GDM1 (cell line): ENCODE results near the gene PDCD7.
"Not testable (repeated sequence)": the region's sequence is repeated elsewhere in the genome, so short reads cannot be mapped to it uniquely, and the experiment has no call there.

Source experiments
- DNase-seq: peaks from one replicate; lab custom pipeline; 2025; lab: John Stamatoyannopoulos, UW

Gene PDCD7, protein sequence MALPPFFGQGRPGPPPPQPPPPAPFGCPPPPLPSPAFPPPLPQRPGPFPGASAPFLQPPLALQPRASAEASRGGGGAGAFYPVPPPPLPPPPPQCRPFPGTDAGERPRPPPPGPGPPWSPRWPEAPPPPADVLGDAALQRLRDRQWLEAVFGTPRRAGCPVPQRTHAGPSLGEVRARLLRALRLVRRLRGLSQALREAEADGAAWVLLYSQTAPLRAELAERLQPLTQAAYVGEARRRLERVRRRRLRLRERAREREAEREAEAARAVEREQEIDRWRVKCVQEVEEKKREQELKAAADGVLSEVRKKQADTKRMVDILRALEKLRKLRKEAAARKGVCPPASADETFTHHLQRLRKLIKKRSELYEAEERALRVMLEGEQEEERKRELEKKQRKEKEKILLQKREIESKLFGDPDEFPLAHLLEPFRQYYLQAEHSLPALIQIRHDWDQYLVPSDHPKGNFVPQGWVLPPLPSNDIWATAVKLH

DNA sequence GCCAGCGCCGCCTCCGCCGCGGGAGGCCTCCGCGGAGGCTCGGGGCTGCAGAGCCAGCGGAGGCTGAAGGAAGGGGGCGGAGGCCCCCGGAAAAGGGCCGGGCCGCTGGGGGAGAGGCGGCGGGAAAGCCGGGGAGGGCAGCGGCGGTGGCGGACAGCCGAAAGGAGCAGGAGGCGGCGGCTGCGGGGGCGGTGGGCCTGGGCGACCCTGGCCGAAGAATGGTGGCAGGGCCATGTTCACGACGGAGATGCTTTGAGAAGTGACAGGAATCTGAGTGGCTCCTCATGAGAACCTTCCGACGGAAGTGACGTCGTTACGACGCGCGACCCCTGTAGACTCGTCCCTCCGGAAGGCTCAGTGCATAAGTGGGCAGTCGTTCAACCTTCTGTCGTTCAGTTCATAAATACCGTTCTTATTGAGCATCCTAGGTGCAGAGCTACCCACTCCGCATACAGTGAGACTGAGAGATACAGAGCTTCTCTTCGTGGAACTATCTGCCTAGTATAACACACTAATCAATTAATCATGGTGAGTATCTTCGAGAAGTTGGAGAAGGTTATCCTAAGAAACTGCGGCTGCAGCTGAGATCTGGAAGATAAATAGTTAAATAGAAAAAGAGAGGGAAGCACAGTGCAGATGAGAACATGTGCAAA is at the start of gene PDCD7:
TSS of gene PDCD7 (minus strand) at position 261 of the 653 bp plus-strand sequence. CDS start at position 234, 27 bp downstream.
- peak; percentile 84 for DNase-seq

DNA sequence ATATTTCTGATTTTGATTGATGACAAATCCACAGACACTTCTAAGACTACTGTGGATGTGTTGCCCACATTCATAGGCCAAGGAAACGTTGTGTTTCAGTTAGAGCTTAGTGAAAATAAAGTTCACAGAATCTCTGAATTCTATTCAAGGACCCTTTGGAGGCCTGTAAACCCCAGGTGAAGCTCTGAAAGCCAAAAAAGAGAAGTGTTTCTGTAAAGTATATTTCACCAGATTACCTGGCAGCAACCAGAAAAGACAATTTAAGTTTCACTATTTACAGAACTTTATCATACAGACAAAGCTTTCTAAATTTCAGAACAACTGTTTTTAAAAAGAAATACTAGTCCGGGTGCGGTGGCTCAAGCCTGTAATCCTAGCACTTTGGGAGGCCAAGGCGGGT is 48.9 kb upstream of the PDCD7 start:
- DNase-seq, result no peak

DNA sequence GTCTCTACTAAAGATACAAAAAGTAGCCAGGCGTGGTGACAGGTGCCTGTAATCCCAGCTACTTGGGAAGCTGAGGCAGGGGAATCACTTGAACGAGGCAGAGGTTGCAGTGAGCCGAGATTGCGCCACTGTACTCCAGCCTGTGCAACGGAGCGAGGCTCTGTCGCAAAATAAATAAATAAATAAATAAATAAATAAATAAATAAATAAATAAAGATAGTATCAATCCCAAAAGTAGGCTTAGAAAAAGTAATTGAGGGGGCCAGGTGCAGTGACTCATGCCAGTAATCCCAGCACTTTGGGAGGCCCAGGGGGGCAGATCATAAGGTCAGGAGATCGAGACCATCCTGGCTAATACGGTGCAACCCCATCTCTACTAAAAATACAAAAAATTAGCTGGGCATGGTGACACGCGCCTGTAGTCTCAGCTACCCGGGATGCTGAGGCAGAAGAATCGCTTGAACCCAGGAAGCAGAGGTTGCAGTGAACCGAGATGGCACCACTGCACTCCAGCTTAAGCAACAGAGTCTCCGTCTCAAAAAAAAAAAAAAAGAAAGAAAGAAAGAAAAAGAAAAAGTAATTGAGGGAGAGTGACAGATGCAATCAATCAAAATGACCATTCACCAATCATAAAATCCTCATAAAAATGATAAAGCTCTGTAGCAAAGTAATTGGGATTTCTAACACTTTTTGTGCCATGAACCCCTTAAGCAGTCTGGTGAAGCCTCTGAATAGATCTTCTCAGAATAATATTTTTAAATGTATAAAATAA is 48.2 kb upstream of the PDCD7 start:
- DNase-seq, result not testable (repeated sequence)

DNA sequence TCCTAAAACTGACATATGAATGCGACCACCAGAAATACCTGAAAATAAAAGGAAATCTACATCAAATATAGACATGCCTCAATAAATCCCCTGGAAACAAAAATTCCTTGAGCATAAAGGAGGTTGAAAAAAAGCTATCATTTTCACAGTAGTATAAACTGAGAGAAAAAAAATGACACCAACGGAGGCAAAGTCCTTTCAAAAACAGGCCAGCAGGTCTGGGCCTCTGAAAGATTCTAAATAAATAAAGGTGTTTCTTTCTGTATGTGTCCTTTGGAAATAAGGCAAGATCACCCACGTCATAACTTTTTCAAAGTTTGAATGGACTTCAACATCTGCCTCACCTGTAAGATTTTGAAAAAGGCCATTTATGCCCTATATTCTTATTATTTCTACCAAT is 46.6 kb upstream of the PDCD7 start:
- DNase-seq, result no peak

DNA sequence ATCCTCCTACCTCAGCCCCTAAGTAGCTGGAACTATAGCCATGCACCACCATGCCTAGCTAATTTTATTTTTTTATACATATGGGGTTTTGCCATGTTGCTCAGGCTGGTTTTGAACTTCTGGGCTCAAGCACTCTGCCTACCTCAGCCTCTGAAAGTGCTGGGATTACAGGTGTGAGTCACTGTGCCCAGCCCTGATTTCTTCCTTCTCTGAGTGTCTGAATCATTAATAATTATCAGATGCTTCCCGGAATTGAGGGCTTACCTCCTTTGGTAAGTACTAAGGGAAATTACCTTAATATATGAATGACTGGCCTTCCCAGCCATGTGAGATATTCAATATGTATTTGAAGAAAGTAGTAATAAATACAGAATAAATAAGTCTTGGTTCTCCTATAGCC is 44.3 kb upstream of the PDCD7 start:
- DNase-seq, result no peak

DNA sequence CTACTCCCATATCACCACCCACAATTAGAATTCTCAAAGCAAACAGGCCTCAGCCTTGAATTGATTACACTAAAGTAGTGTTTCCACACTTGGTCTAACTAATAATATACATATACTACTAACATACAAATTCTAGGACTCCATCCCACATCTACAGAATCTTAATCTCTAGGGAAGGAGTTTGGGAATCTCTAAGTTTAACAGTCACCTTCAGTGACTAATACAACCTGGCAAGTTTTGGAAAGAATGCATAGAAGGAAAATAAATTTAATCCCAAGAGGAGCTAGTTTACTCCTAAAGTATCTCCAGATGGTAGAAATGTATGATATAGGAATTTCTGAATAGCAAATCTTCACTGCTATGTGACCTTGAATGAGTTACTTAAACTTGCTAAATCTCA is 42.4 kb upstream of the PDCD7 start:
- DNase-seq, result no peak

DNA sequence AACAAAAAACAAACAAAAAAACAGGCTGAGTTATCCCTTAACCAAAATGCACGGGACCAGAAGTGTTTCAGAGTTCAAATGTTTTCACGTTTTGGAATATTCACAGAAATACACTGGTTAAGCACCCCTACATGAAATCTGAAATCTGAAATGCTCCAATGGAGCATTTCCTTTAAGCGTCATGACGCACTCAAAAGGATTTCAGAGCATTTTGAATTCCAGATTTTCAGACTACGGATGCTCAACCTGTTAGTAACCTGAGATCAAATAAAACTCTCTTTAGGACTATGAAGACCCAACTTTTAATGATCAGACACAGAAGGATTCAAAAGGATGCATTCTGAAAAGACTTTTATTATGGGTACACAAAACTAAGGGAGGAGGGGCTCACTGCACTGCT is 41.9 kb upstream of the PDCD7 start:
- no peak for DNase-seq

DNA sequence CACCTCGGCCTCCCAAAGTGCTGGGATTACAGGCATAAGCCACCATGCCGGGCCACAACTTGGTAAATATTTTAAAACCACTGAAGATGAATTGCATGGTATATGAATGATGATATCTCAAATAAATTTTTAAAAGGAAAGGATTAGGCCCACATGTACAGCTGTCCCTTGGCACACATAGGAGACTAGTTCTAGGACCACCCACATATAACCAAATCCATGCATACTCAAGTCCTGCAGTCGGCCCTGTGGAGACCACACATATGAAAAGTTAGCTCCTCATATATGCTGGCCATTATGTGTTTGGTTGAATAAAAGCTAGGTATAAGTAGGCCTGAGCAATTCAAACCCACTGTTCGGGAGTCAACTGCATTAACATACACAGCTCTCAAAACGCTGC is 40.9 kb upstream of the PDCD7 start:
- DNase-seq, result no peak

DNA sequence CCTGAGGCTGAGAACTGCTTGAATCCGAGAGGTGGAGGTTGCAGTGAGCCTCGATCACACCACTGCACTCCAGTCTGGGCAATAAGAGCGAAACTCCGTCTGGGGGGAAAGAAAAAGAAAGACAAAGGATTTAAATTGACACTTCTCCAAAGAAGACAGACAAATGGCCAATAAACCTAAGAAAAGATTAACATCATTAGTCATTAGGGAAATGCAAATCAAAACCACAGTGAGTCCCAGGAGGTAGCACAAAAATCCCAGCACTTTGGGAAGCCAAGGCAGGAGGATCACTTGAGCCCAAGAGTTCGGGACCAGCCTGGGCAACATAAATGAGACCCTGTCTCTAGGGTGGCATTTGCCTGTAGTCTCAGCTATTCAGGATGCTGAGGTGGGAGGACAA is 38.9 kb upstream of the PDCD7 start:
- DNase-seq, result no peak

DNA sequence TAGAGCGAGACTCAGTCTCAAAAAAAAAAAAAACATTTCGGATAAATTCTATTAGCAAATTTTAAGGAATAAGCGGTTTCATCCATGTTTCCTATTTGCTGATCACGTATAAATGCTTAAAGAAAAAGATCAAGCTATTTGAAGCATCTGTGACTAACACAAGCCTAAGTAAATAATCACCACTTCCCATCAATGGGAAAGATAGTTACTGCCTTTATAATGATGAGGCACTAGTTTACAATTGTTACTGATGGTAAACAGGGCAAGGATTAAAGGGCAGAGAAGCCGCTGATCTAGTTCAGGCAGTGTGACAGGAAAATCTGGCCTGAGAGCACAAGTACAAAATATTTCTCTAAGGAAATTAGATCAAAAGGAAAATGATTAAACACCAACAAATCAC is 37.8 kb upstream of the PDCD7 start:
- no peak for DNase-seq

DNA sequence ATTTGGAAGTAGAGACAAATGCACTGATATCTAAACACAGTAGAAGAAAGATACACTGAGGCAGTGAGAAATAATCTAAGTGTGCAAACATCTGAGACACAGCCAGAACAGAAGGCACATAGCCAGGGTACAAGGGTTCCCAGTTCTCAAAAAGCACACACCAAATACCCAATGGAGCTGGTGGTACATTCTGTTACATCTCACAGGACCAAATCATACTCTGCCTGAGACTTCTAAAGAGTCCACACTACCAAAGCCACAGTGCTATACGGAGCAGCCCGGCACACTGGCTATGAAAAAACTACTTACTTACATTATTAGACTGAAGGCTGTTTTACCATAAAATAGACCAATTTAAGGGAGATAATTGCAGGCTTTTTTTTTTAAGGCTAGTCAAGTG is 32.3 kb upstream of the PDCD7 start:
- DNase-seq, result no peak

DNA sequence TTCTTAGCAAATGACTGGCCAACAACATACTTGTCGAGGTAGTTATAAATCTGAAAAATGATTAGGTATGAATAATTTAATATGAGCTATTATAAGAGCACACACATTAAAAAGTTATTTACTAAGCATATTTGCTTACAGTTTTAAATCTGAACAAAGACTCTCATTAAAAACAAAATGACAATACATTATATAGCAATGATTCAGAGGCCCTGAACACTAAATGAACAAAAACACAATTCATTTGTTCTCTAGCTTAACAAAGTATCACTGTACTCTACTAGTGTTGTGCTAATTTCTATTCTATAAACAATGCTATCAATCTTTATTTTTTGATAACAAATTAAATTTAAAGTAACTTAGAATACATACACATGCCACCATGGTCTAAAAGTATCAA is 30.5 kb upstream of the PDCD7 start:
- no peak for DNase-seq

DNA sequence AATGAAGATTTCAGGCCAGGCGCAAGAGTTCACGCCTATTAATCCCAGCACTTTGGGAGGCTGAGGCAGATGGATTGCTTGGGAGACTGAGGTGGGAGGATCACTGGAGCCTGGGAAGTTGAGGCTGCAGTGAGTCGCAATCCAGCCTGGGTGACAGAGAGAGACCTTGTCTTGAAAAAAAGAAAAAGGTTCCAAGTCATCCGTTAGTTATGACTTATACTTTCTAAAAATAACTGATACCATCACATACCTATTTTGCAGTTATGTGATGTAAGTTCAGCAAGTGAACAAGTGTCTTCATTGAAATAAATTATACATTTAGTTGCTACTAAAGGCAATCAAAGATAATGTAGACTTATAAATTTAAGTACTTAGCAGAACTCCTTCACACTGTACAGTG is 29.4 kb upstream of the PDCD7 start:
- no peak for DNase-seq

DNA sequence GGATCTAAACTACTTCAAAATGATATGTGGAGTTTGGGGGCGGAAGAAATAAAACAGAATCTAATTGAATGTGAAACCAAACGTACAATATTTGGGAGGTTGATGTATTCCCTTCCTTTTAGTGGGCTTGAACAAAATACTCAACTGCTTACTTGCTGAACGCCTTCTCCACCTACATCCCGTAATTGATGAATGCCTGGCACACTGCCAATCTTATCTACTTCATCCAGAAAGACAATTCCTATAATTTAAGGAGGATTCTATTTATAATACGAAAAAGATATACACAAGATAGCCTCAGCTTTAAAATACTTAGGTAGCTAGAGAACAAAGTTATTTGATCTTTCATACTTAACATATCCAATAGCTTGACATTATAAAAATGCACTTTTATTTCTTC is 23.1 kb upstream of the PDCD7 start:
- no peak for DNase-seq

DNA sequence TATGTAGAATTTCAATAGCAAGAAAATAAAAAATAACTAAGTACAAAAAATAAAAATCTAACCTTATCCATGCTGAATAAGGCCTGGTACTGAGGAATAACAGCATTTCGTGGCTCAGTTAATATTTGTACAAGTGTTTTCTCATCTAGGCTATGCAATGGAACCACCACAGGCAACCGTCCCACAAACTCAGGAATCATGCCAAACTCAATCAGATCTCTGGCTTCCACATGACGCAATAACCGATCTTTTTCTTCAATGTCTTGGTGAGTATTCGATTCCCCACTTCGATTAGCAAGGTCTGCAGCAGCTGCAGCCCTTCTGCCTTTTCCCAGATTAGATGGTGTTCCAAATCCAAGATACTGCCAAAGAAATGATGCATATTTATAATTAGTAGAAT is 21.1 kb upstream of the PDCD7 start:
- DNase-seq, result no peak

DNA sequence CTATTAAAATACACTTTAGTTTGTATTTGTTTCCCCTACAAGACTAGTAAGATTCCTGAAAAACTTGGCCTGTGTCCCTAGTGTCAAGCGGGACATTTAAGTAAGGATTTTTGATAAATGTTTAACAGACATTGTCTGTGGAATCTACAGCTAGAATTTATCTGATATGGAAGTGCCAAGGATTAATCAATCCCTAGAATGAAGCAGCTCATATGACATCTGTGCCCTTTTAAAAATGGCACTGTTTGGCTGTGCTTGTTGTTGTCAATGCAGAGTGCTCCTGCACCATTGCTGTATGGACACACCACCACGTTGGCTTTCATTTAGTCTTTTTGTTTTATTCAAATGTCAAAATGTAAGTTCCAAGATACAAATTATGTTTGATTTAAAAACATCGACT is 14.3 kb upstream of the PDCD7 start:
- no peak for DNase-seq

DNA sequence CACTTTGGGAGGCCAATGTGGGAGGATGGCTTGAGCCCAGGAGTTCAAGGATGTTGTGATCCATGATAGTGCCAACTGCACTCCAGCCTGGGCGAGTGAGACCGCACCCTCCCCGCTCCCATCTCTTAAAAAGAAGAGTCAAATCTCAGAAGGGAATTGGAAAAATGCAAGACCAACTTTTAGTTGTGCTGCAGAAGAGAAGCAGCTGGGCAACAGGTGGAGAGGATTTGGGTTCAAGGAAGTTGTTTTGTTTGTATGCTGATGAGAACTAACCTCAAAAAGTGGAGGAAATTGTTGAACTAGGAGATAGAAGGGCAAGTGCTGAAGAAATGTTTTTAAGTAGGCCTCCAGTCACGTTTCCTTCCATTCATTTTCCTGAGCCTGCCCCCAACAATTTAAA is 12.8 kb upstream of the PDCD7 start:
- DNase-seq, result no peak

DNA sequence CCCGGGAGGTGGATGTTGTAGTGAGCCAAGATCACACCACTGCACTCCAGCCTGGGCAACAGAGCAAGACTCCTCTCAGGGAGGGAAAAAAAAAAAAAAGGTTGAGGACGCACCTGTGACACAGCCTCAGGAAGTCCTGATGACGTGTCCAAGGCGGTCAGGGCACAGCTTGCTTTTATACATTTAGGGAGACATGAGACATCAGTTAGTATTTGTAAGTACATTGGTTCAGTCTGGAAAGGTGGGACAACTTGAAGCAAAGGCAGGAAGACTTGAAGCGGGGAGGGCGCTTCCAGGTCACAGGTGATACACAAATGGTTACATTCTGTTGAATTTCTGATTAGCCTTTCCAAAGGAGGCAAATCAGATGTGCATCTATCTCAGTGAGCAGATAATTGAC is 5.0 kb upstream of the PDCD7 start:
- DNase-seq, result not testable (repeated sequence)

DNA sequence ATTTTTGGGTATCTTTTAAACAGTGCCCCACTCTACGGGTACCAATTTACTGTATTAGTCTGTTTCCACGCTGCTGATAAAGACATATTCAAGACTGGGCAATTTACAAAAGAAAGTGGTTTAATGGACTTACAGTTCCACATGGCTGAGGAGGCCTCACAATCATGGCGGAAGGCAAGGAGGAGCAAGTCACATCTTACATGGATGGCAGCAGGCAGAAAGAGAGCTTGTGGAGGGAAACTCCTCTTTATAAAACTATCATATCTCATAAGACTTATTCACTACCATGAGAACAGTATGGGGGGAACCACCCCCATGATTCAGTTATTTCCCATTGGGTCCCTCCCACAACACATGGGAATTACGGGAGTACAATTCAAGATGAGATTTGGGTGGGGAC is 4.3 kb upstream of the PDCD7 start:
- DNase-seq, result not testable (repeated sequence)

DNA sequence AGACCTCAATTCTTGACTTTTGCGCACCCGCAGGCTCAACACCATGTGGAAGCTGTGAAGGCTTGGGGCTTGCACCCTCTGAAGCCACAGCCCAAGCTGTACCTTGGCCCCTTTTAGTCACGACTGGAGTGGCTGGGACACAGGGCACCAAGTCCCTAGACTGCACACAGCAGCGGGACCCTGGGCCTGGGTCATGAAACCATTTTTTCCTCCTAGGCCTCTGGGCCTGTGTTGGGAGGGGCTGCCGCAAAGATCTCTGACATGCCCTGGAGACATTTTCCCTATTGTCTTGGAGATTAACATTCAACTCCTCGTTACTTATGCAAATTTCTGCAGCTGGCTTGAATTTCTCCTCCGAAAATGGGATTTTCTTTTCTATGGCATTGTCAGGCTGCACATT is 3.5 kb upstream of the PDCD7 start:
- not testable (repeated sequence) for DNase-seq

DNA sequence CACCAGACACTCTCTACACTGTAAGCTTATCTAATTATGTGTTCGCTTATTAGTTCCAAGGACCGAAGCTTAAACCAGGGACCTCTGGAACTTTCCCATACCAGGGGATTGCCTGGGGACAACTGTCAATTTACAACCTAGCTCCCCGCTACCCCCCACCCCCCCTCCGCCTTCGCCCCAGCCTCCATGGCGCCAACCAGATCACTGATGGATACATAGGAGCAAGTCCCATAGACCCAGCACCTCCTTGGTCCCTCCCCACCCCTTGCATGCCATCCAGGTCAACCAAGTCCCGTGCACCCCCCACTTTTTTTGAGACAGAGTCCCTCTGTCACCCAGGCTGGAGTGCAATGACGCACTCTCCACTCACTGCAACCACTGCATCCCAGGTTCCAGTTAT is 930 bp upstream of the PDCD7 start:
- no peak for DNase-seq

DNA sequence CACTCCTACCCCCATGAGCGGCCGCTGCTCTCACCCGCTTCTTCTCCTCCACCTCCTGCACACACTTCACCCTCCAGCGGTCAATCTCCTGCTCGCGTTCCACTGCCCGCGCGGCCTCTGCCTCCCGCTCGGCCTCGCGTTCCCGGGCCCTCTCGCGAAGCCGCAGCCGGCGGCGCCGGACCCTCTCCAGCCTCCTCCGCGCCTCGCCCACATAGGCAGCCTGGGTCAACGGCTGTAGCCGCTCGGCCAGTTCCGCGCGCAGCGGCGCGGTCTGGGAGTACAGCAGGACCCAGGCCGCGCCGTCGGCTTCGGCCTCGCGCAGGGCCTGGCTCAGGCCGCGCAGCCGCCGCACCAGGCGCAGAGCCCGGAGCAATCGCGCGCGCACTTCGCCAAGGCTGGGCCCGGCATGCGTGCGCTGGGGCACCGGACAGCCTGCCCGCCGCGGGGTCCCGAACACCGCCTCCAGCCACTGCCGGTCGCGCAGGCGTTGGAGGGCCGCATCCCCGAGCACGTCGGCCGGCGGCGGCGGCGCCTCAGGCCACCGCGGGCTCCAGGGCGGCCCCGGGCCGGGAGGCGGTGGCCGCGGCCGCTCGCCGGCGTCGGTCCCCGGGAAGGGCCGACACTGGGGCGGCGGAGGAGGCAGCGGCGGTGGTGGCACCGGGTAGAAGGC is 595 bp downstream of the PDCD7 start:
- DNase-seq, result no peak
